HG02981 (cell line): ENCODE results near the gene FADD.

Experiments
- ATAC-seq: cut with Tn5 transposase; IDR thresholded peaks from one replicate; pipeline ENCODE4 v1.9.1; 2021; ENCODE audit warnings: mild to moderate bottlenecking, moderate library complexity; ENCODE audit not compliant: unreplicated experiment

FADD gene

GRCh38 chr11:70202920-70203750 is at the start of gene FADD:
FADD (plus strand) TSS chr11:70203296; CDS start chr11:70203460, 164 bp downstream.
- ATAC-seq, result peak; percentile 73

GRCh38 chr11:70155386-70155785 is 47.7 kb upstream of the FADD start:
- no peak for ATAC-seq

GRCh38 chr11:70156291-70157037 is 46.6 kb upstream of the FADD start:
- ATAC-seq, result no peak

- ATAC-seq, result no peak
Measured at GRCh38 chr11:70158201-70158600, 44.9 kb upstream of the FADD start.

- ATAC-seq, result no peak
Measured at GRCh38 chr11:70158757-70159389, 44.2 kb upstream of the FADD start.

- no peak for ATAC-seq
Measured at GRCh38 chr11:70159627-70160570, 43.2 kb upstream of the FADD start.

GRCh38 chr11:70161043-70161625 is 42.0 kb upstream of the FADD start:
- no peak for ATAC-seq

- ATAC-seq, result no peak
Measured at GRCh38 chr11:70164705-70165104, 38.4 kb upstream of the FADD start.

- no peak for ATAC-seq
Measured at GRCh38 chr11:70167120-70167519, 36.0 kb upstream of the FADD start.

- no peak for ATAC-seq
Measured at GRCh38 chr11:70167723-70168404, 35.2 kb upstream of the FADD start.

GRCh38 chr11:70168405-70168754 is 34.7 kb upstream of the FADD start:
- no peak for ATAC-seq

- no peak for ATAC-seq
Measured at GRCh38 chr11:70169127-70169526, 34.0 kb upstream of the FADD start.

GRCh38 chr11:70169632-70170031 is 33.5 kb upstream of the FADD start:
- no peak for ATAC-seq

GRCh38 chr11:70170596-70171210 is 32.4 kb upstream of the FADD start:
- ATAC-seq, result no peak

- ATAC-seq, result no peak
Measured at GRCh38 chr11:70173018-70173417, 30.1 kb upstream of the FADD start.

- ATAC-seq, result no peak
Measured at GRCh38 chr11:70174547-70175235, 28.4 kb upstream of the FADD start.

GRCh38 chr11:70175236-70175698 is 27.8 kb upstream of the FADD start:
- no peak for ATAC-seq

GRCh38 chr11:70176940-70177689 is 26.0 kb upstream of the FADD start:
- no peak for ATAC-seq
